CD4-positive, alpha-beta T cell treated with Interleukin-10 for 1 hour (primary cell): ENCODE data around the gene UBTD2.
"Not testable (repeated sequence)": the region's sequence is repeated elsewhere in the genome, so short reads cannot be mapped to it uniquely, and the experiment has no call there.

ENCODE experiments used
- DNase-seq: peaks from one replicate; pipeline ENCODE4 v3.0.0-alpha.2; 2020

The UBTD2 gene

GRCh38 chr5:172291837-172292236 is 8.3 kb upstream of the UBTD2 start:
- not testable (repeated sequence) for DNase-seq

GRCh38 chr5:172288465-172288864 is 4.9 kb upstream of the UBTD2 start:
- no peak for DNase-seq

- DNase-seq, result not testable (repeated sequence)
Observed at GRCh38 chr5:172287140-172287539, 3.6 kb upstream of the UBTD2 start.

- DNase-seq, result no peak
Observed at GRCh38 chr5:172285226-172286143, 1.9 kb upstream of the UBTD2 start.

GRCh38 chr5:172284611-172284980 is 1.0 kb upstream of the UBTD2 start:
- DNase-seq, result no peak

- peak; percentile 77 for DNase-seq
Observed at GRCh38 chr5:172283862-172284610, 472 bp upstream of the UBTD2 start.

GRCh38 chr5:172282272-172283019 is 1.1 kb downstream of the UBTD2 start:
- no peak for DNase-seq

- no peak for DNase-seq
Observed at GRCh38 chr5:172281346-172281745, 2.2 kb downstream of the UBTD2 start.

- DNase-seq, result no peak
Observed at GRCh38 chr5:172280929-172281328, 2.6 kb downstream of the UBTD2 start.

- DNase-seq, result no peak
Observed at GRCh38 chr5:172280317-172280716, 3.2 kb downstream of the UBTD2 start.

- no peak for DNase-seq
Observed at GRCh38 chr5:172278356-172278755, 5.2 kb downstream of the UBTD2 start.

- DNase-seq, result no peak
Observed at GRCh38 chr5:172276214-172276613, 7.3 kb downstream of the UBTD2 start.

GRCh38 chr5:172274951-172275753 is 8.4 kb downstream of the UBTD2 start:
- peak; percentile 47 for DNase-seq

- no peak for DNase-seq
Observed at GRCh38 chr5:172267943-172268342, 15.6 kb downstream of the UBTD2 start.

- DNase-seq, result no peak
Observed at GRCh38 chr5:172266676-172267092, 16.9 kb downstream of the UBTD2 start.

- no peak for DNase-seq
Observed at GRCh38 chr5:172266071-172266675, 17.4 kb downstream of the UBTD2 start.

- DNase-seq, result no peak
Observed at GRCh38 chr5:172264815-172265395, 18.7 kb downstream of the UBTD2 start.

GRCh38 chr5:172255444-172255843 is 28.1 kb downstream of the UBTD2 start:
- no peak for DNase-seq

- DNase-seq, result no peak
Observed at GRCh38 chr5:172252501-172252900, 31.1 kb downstream of the UBTD2 start.

- DNase-seq, result no peak
Observed at GRCh38 chr5:172251419-172251818, 32.1 kb downstream of the UBTD2 start.

- no peak for DNase-seq
Observed at GRCh38 chr5:172248637-172249036, 34.9 kb downstream of the UBTD2 start.

GRCh38 chr5:172245703-172246125 is 37.9 kb downstream of the UBTD2 start:
- DNase-seq, result no peak
